GM18867 (cell line): ENCODE data around the gene OR10AD1.
"Not testable (repeated sequence)": the region's sequence is repeated elsewhere in the genome, so short reads cannot be mapped to it uniquely, and the experiment has no call there.

ENCODE experiments used
- ATAC-seq: cut with Tn5 transposase; IDR thresholded peaks from one replicate; pipeline ENCODE4 v1.9.1; 2021; ENCODE audit warnings: mild to moderate bottlenecking, moderate library complexity; ENCODE audit not compliant: unreplicated experiment

OR10AD1 gene

GRCh38 chr12:48163150-48163747 is 39.8 kb downstream of the OR10AD1 start:
- ATAC-seq: no peak

GRCh38 chr12:48160807-48161206 is 42.3 kb downstream of the OR10AD1 start:
- no peak for ATAC-seq

- no peak for ATAC-seq
Observed at GRCh38 chr12:48160046-48160445, 43.0 kb downstream of the OR10AD1 start.

GRCh38 chr12:48157889-48158370 is 45.2 kb downstream of the OR10AD1 start:
- no peak for ATAC-seq

- ATAC-seq: peak; percentile 86
Observed at GRCh38 chr12:48157018-48157888, 45.8 kb downstream of the OR10AD1 start, which contains the start of gene ASB8. TSS of gene ASB8 (minus strand) at chr12:48157515. CDS start at chr12:48153496, 4,019 bp downstream.

GRCh38 chr12:48156652-48157017 is 46.5 kb downstream of the OR10AD1 start:
- no peak for ATAC-seq

- not testable (repeated sequence) for ATAC-seq
Observed at GRCh38 chr12:48155786-48156185, 47.3 kb downstream of the OR10AD1 start.
